Tracheal epithelial cell (primary cell): Measurements from ENCODE around the gene FZD7. TPM values are rescaled to one million over a fixed set of nuclear protein-coding genes. Genes with fewer than 3 reads are reported as not detected.

Source experiments
- total RNA-seq: library from RNA; depleted of rRNA; stranded (reverse); fragments of >200 nt; gene quantifications from 2 replicates; pipeline ENCODE4 v1.2.1, GENCODE V29; 2014

FZD7 gene
- 0.85 and 13.7 TPM in 2 replicates for total RNA-seq

GRCh38 chr2:202033317-202034248 lies at the start of gene FZD7:
TSS of gene FZD7 (plus strand) at chr2:202033855. CDS start at chr2:202034648, 793 bp downstream.

GRCh38 chr2:202072737-202073401 lies 39.2 kb downstream of the FZD7 start, which contains the start of gene KIAA2012:
TSS of gene KIAA2012 (plus strand) at chr2:202073255. CDS start at chr2:202073628, 373 bp downstream.

Other genes starting within 250 kb of the FZD7 start
- gene CDK15, start 227.3 kb upstream of the FZD7 start, total RNA-seq, result 0.24 TPM in 1 of 2 replicates, not detected in the other
- gene KIAA2012, start 39.4 kb downstream of the FZD7 start, total RNA-seq, result not detected in 2 replicates
- 102 and 107 TPM in 2 replicates for gene SUMO1, start 204.7 kb downstream of the FZD7 start, total RNA-seq
- gene NOP58, start 231.9 kb downstream of the FZD7 start, total RNA-seq, result 54.1 and 59.5 TPM in 2 replicates